ENCODE results near the gene CABP1.

Gene CABP1

GRCh38 chr12:120631097-120631496, 9.3 kb upstream of the CABP1 start:
- DNase-seq (ENCODE audit: low spot score) = no peak

DNA sequence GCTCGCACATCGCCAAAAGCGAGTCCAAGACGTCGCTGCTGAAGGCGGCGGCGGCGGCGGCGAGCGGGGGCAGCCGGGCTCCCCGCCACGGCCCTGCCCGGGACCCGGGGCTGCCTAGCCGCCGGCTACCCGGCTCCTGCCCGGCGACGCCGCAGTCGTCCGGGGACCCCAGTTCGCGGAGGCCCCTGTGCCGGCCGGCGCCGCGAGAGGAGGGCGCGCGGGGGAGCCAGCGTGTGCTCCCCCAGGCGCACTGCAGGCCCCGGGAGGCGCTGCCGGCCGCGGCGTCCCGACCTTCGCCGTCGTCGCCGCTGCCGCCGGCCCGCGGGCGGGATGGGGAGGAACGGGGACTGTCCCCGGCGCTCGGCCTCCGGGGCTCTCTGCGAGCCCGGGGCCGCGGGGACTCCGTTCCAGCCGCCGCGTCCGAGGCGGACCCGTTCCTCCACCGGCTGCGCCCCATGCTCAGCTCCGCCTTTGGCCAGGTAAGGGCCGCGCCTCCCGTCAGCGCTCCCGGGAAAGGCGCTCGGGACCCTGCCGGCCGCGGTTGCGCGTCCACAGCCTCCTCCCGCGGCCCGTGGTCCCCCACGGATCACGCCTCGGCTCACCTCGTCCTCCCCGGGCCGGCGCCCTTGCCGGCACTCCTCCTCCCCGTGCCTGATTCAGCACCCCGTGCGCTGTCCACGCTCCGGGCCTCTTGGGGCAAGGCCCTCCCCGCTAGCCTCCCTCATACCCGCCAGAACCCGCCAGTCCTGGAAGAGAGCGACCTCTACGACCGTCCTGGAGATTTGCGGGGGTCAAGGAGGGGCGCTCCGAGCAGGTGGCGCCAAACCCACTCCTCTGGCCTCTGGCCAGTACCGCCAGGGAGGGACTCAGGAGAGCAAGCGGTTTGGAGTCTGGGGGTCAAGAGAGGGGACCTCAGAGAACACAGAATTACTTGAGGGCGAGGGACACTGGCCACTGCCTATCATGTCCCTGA, 721 bp downstream of the CABP1 start:
- DNase-seq (ENCODE audit: low spot score) = peak; percentile 73

DNA sequence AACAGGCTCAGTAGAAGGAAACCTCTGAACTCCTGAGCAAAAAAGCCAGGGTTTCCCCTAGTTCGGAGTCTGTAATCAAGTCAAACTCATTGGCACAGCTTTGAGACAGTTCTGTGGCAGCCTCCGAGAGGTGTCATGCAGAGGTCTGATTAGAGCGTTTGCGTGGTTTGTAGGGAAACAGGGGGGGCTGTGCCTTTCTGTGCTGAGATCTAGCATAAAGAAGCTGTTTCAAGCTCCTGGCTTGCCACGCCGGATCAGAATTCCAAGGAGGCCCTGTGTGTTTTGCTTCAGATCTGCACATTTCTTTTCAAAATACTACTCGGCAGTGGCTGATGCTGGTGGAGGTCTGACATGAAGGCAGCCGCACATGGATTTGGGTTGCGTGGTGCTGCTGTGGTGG, 1.7 kb downstream of the CABP1 start:
- DNase-seq (ENCODE audit: low spot score) = no peak

- DNase-seq (ENCODE audit: low spot score) = no peak
Observed at GRCh38 chr12:120642826-120643225, 2.4 kb downstream of the CABP1 start.

DNA sequence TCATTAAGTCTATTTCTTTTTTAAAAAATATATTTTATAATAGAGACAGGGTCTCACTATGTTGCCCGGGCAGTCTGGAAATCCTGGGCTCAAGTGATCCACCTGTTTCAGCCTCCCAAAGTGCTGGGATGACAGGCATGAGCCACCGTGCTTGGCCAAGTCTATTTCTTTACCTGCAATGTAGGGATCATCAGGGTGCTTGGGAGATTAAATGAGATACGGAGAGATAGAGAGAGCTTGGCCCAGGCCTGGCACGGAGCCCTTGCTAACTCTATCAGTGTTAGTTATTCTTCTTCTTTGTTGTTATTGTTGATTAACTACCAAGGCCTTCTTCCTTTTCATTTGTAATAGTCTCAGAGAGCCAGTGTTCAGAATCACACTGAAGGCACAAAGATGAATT, 3.1 kb downstream of the CABP1 start:
- DNase-seq (ENCODE audit: low spot score) = no peak

GRCh38 chr12:120646044-120646443, 5.6 kb downstream of the CABP1 start:
- DNase-seq (ENCODE audit: low spot score) = no peak

DNA sequence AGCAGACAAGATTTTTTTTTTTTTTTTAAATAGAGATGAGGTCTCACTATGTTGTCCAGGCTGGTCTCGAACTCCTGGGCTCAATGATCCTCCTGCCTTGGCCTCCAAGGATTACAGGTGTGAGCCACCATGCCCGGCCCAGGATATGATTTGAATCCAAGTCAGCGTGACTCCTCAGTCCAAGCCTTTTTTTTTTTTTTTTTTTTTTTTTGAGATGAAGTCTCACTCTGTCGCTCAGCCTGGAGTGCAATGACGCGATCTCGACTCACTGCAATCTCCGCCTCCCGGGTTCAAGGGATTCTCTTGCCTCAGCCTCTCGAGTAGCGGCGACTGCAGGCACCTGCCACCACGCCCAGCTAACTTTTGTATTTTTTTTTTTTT, 6.9 kb downstream of the CABP1 start:
- DNase-seq (ENCODE audit: low spot score) = no peak

- DNase-seq (ENCODE audit: low spot score) = no peak
Observed at GRCh38 chr12:120649442-120650232, 9.2 kb downstream of the CABP1 start.

GRCh38 chr12:120650233-120650690, 9.8 kb downstream of the CABP1 start:
- DNase-seq (ENCODE audit: low spot score) = no peak

DNA sequence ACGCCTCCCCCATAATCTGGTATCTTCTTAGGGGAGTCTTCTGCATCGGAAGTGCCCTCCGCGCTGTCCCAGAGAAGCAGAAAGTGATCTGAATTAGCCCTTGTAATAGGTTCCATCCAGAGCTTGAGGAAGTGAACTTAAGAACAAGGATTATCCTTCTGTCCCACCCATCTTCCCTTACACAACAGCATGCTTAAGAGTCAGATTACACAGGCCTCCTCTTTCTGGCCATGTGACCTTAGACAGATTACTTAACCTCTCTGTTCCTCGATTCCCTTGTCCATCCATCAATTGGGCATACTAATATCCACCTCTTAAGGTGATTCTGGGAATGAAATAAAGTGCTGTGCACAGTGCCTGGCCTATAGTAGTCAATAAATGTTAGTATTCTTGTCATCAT, 11.4 kb downstream of the CABP1 start:
- no peak for DNase-seq (ENCODE audit: low spot score)

- DNase-seq (ENCODE audit: low spot score) = no peak
Observed at GRCh38 chr12:120652656-120653435, 12.4 kb downstream of the CABP1 start.

GRCh38 chr12:120653611-120654010, 13.2 kb downstream of the CABP1 start:
- DNase-seq (ENCODE audit: low spot score) = no peak

DNA sequence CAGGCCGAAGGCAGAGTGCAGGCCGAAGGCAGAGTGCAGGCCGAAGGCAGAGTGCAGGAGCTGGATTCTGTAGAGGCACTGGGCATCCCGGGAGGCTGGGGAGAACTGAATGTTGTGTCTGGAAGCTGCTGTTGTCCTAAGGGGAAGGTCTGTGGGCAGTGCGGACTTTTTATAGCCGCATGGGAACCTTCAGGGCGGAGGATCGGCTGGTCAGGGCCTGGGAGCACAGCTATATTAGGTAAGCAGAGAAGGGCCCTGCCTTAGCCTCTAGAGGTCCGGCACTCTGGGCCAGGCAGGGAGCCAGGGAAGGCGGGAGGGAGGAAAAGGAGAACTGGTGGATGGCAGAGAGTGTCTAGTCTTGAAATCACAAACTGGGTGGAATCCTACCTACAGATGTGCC, 14.2 kb downstream of the CABP1 start:
- DNase-seq (ENCODE audit: low spot score) = no peak

GRCh38 chr12:120656008-120656407, 15.6 kb downstream of the CABP1 start:
- DNase-seq (ENCODE audit: low spot score) = no peak

- DNase-seq (ENCODE audit: low spot score) = no peak
Observed at GRCh38 chr12:120658286-120659150, 18.1 kb downstream of the CABP1 start.

- DNase-seq (ENCODE audit: low spot score) = no peak
Observed at GRCh38 chr12:120659151-120659525, 18.7 kb downstream of the CABP1 start.

- DNase-seq (ENCODE audit: low spot score) = no peak
Observed at GRCh38 chr12:120661432-120661831, 21.0 kb downstream of the CABP1 start.

GRCh38 chr12:120662879-120663278, 22.5 kb downstream of the CABP1 start:
- DNase-seq (ENCODE audit: low spot score) = no peak

- no peak for DNase-seq (ENCODE audit: low spot score)
Observed at GRCh38 chr12:120663741-120664140, 23.3 kb downstream of the CABP1 start.

- DNase-seq (ENCODE audit: low spot score) = no peak
Observed at GRCh38 chr12:120666571-120667390, 26.4 kb downstream of the CABP1 start.
